A549 (cell line): ENCODE data around the gene SLC8A1. TPM values are rescaled to one million over a fixed set of nuclear protein-coding genes. Genes with fewer than 3 reads are reported as not detected.

Experiments
- ATAC-seq, 2 experiments: fragments of 200-7000 bp in 1 of 2; fragments of >200 bp in 1 of 2; cut with Nextera tagmentation in 1 of 2; cut with Tn5 transposase in 1 of 2; 3 replicates each; pipeline versions ENCODE4 v1.8.0 to v1.9.1; 2018 to 2020; ENCODE audit warnings: mild to moderate bottlenecking in 1 of 2, moderate library complexity in 1 of 2
- CTCF ChIA-PET: fragments of 300-600 bp; sonication (Branson Sonifier 250); formaldehyde crosslinking; extraction: SDS; loops from one replicate; lab custom pipeline; 2021; ENCODE audit warnings: antibody characterized with exemption, inconsistent platforms; lab: Yijun Ruan, JAX
- POLR2A ChIA-PET: fragments of 350-600 bp; formaldehyde crosslinking; extraction: SDS; loops from one replicate; lab custom pipeline; 2021; ENCODE audit warnings: antibody characterized with exemption, inconsistent platforms; lab: Yijun Ruan, JAX
- DNase-seq, 2 experiments: peaks; one replicate each; pipeline versions ENCODE4 v3.0.0 to v3.0.0-alpha.2; 2011 to 2016; ENCODE audit warnings: low read depth in 1 of 2, low spot score in 1 of 2
- FAIRE-seq: peaks from 2 replicates; lab custom pipeline; 2011; peaks lifted over from hg19 to GRCh38; lab: Jason Lieb, UNC
- H3K27ac ChIP-seq, 2 experiments: fragments of >200 bp; sonication (Bioruptor Twin); formaldehyde crosslinking; 3 replicates each; pipeline ENCODE4 v1.5.1; 2016 to 2017
- H3K4me1 ChIP-seq: fragments of >200 bp; sonication (Bioruptor Twin); formaldehyde crosslinking; 3 replicates; pipeline ENCODE4 v1.6.1; 2016
- H3K4me2 ChIP-seq: fragments of >200 bp; sonication (Bioruptor Twin); formaldehyde crosslinking; 3 replicates; pipeline ENCODE4 v1.6.1; 2016
- H3K4me3 ChIP-seq: fragments of >200 bp; sonication (Bioruptor Twin); formaldehyde crosslinking; 3 replicates; pipeline ENCODE4 v1.5.1; 2016
- H3K9me3 ChIP-seq: fragments of >200 bp; sonication (Bioruptor Twin); formaldehyde crosslinking; 3 replicates; pipeline ENCODE4 v1.6.1; 2016
- BCL3 ChIP-seq: fragments of >200 bp; sonication (Bioruptor Twin); formaldehyde crosslinking; IDR thresholded peaks from 3 replicates; pipeline ENCODE4 v1.6.1; 2016
- BHLHE40 ChIP-seq: IDR thresholded peaks from 2 replicates; pipeline ENCODE4 v1.6.1; 2012; ENCODE audit warnings: low read depth, low read length, inconsistent platforms
- CHD4 ChIP-seq: fragments of 200-600 bp; sonication (generic); IDR thresholded peaks from 2 replicates; pipeline ENCODE4 v1.6.1; 2016; ENCODE audit warnings: antibody characterized with exemption, mild to moderate bottlenecking, borderline replicate concordance
- CTCF ChIP-seq: fragments of >200 bp; sonication (Bioruptor Twin); formaldehyde crosslinking; IDR thresholded peaks from 3 replicates; pipeline ENCODE4 v1.5.1; 2016
- ELK1 ChIP-seq: fragments of 150-350 bp; IDR thresholded peaks from 2 replicates; pipeline ENCODE4 v1.6.1; 2014; ENCODE audit warnings: low read depth, mild to moderate bottlenecking, low read length
- GATA3 ChIP-seq: IDR thresholded peaks from 2 replicates; pipeline ENCODE4 v1.6.1; 2012; ENCODE audit warnings: borderline replicate concordance
- HES2 ChIP-seq: fragments of >200 bp; sonication (Bioruptor Twin); formaldehyde crosslinking; IDR thresholded peaks from 2 replicates; pipeline ENCODE4 v1.6.1; 2016
- HEYL ChIP-seq: fragments of 250-450 bp; sonication (Bioruptor Pico); IDR thresholded peaks from 2 replicates; pipeline ENCODE4 v1.8.0; 2021; ENCODE audit warnings: mild to moderate bottlenecking, moderate library complexity
- JUN ChIP-seq, 2 experiments: fragments of >200 bp; sonication (Bioruptor Twin); formaldehyde crosslinking; IDR thresholded peaks; 2 replicates in 1 of 2; 3 replicates in 1 of 2; pipeline ENCODE4 v1.6.1; 2016 to 2017
- JUNB ChIP-seq: fragments of >200 bp; sonication (Bioruptor Twin); formaldehyde crosslinking; IDR thresholded peaks from 2 replicates; pipeline ENCODE4 v1.6.1; 2016
- MAX ChIP-seq: IDR thresholded peaks from 2 replicates; pipeline ENCODE4 v1.6.1; 2012
- PBX3 ChIP-seq: IDR thresholded peaks from 2 replicates; pipeline ENCODE4 v1.6.1; 2012
- PHF8 ChIP-seq: fragments of 200-600 bp; sonication (generic); IDR thresholded peaks from 2 replicates; pipeline ENCODE4 v1.6.1; 2016; ENCODE audit warnings: low read depth, mild to moderate bottlenecking, antibody characterized with exemption, moderate library complexity, borderline replicate concordance
- RAD21 ChIP-seq, 2 experiments: fragments of >200 bp in 1 of 2; sonication (Bioruptor Twin) in 1 of 2; formaldehyde crosslinking in 1 of 2; IDR thresholded peaks in 1 of 2; conservative IDR thresholded peaks in 1 of 2; 2 replicates in 1 of 2; 3 replicates in 1 of 2; pipeline ENCODE4 v1.6.1; 2012 to 2018; ENCODE audit warnings: inconsistent platforms in 1 of 2
- RCOR1 ChIP-seq: fragments of 150-350 bp; IDR thresholded peaks from 2 replicates; pipeline ENCODE4 v1.6.1; 2014; ENCODE audit warnings: antibody characterized with exemption, low read length, low read depth
- REST ChIP-seq: fragments of 200-600 bp; sonication (generic); IDR thresholded peaks from 2 replicates; pipeline ENCODE4 v1.6.1; 2016; ENCODE audit warnings: antibody characterized with exemption, mild to moderate bottlenecking, moderate library complexity
- RFX5 ChIP-seq: fragments of 450-650 bp; IDR thresholded peaks from 2 replicates; pipeline ENCODE4 v1.7.1; 2014; ENCODE audit warnings: antibody characterized with exemption, mild to moderate bottlenecking, moderate library complexity
- SMC3 ChIP-seq: fragments of >200 bp; sonication (Bioruptor Twin); formaldehyde crosslinking; IDR thresholded peaks from 3 replicates; pipeline ENCODE4 v1.6.1; 2018; ENCODE audit warnings: inconsistent platforms
- USF2 ChIP-seq: fragments of 450-650 bp; IDR thresholded peaks from 2 replicates; pipeline ENCODE4 v1.6.1; 2014; ENCODE audit warnings: antibody characterized with exemption
- WGBS: methylation state at CpG from one replicate; pipeline ENCODE4 v1.1.6; 2017; ENCODE audit errors: missing lambda C conversion rate; 5-methylcytosine and 5-hydroxymethylcytosine counted together
- polyA plus RNA-seq, 4 experiments: library from polyadenylated mRNA; depleted of rRNA in 3 of 4; stranded (reverse); fragments of >200 nt; fragmentation: RNase III in 1 of 4; extraction: RNeasy Plus Mini Kit Qiagen cat#74134 plus additional on column Dnase treatment in 1 of 4; gene quantifications; 2 replicates in 3 of 4; 3 replicates in 1 of 4; pipeline ENCODE4 v1.2.3, GENCODE V29; 2011 to 2017

Gene SLC8A1
- polyA plus RNA-seq, 2 of the 4 experiments (the other 2 are of a cell fraction), result 0.28 to 0.92 TPM

- ChIA-PET CTCF (interaction anchor here (0.6 to 4.4 kb wide), 12 partner anchors 10 to 564 kb away, joined by 3 to 29 read pairs (median 4); no protein-coding TSS in a partner anchor), POLR2A (no interaction called here)
- peak; percentile 61 for FAIRE-seq
- peak in 1 of 2 experiments; percentile 55; a peak in 3 of 6 replicates for ATAC-seq
- Histone ChIP-seq H3K4me3 (no peak overlapping the region), H3K9me3 (no peaks in the 10 kb centered on the region), H3K27ac (no peak overlapping the region), H3K4me1 (peaks cover 13% of the 10 kb centered on the region; the same call in 1 of the 3 replicates), H3K4me2 (no peak overlapping the region)
- peak; percentile 20 to 64 for DNase-seq
- WGBS, result 19% methylated on average over 3 of the region's 3 CpGs
- TF ChIP-seq RAD21 (conservative IDR thresholded peaks at IDR 0.05 in 1 of 2, IDR thresholded peaks at IDR 0.05 in 1 of 2), result peak; percentile 38 to 63; a peak in 4 of 5 replicates
- TF ChIP-seq CTCF, result peak; percentile 60
- no peak for TF ChIP-seq USF2
- peak; percentile 65 for TF ChIP-seq SMC3
Measured at GRCh38 chr2:40448476-40449079, 3.3 kb downstream of the SLC8A1 start.

GRCh38 chr2:40445467-40445866 lies 6.4 kb downstream of the SLC8A1 start:
- ChIA-PET POLR2A (no interaction called here), CTCF (interaction anchor here (1.3 kb wide), 1 partner anchor 201 kb away, joined by 3 read pairs; no protein-coding TSS in a partner anchor)
- ATAC-seq, result no peak
- H3K4me1 ChIP-seq, result peaks cover 6% of the 10 kb centered on the region; the same call in 1 of the 3 replicates
- no peak for FAIRE-seq
- DNase-seq, result no peak
- H3K9me3 ChIP-seq, result no peaks in the 10 kb centered on the region
- no peak overlapping the region for H3K4me2 ChIP-seq
- no peak for TF ChIP-seq ELK1
- no peak for TF ChIP-seq GATA3
- no peak for TF ChIP-seq BHLHE40
- no peak for TF ChIP-seq PBX3
- no peak for TF ChIP-seq MAX
- no peak for TF ChIP-seq RFX5
- no peak for TF ChIP-seq HES2
- no peak for TF ChIP-seq REST
- no peak for TF ChIP-seq CHD4
- no peak for TF ChIP-seq PHF8
- TF ChIP-seq RCOR1, result no peak
- no peak for TF ChIP-seq BCL3
- TF ChIP-seq JUNB, result no peak
- TF ChIP-seq JUN (IDR thresholded peaks at IDR 0.05), result no peak
- no peak for TF ChIP-seq HEYL (CRISPR knock-in tag)
- no peak overlapping the region for H3K27ac ChIP-seq
- no peak overlapping the region for H3K4me3 ChIP-seq
